Naive thymus-derived CD4-positive, alpha-beta T cell (primary cell): ENCODE measurements around the gene RAB38. TPM values are rescaled to one million over a fixed set of nuclear protein-coding genes. Genes with fewer than 3 reads are reported as not detected.

Experiments used
- ATAC-seq: fragments of 150-1000 bp; cut with Tn5 transposase; 2 replicates; pipeline ENCODE4 v1.10.0; 2021; ENCODE audit warnings: mild to moderate bottlenecking, moderate library complexity
- CTCF ChIA-PET: fragments of 350-600 bp; sonication (Branson Sonifier 250); formaldehyde crosslinking; loops from one replicate; lab custom pipeline; 2021; ENCODE audit warnings: antibody characterized with exemption; lab: Charles Lee
- POLR2A ChIA-PET: fragments of 350-600 bp; sonication (Branson Sonifier 250); formaldehyde crosslinking; loops from one replicate; lab custom pipeline; 2021; ENCODE audit warnings: antibody characterized with exemption, inconsistent platforms; lab: Charles Lee
- DNase-seq, 9 donors: peaks; one replicate each; pipeline versions ENCODE4 v3.0.0 to v3.0.0-alpha.2; 2020 to 2022; ENCODE audit warnings: mixed read lengths in 1 of 9
- H3K27ac ChIP-seq: one replicate; pipeline ENCODE4 v1.7.0; 2013; ENCODE audit warnings: mild to moderate bottlenecking, low read depth, low read length, moderate library complexity
- H3K27me3 ChIP-seq, 2 donors: one replicate each; pipeline ENCODE4 v1.7.0; 2013; ENCODE audit warnings: low read length in 2 of 2, mild to moderate bottlenecking in 2 of 2, moderate library complexity in 2 of 2; ENCODE audit not compliant: control insufficient read depth in 2 of 2, insufficient read depth in 2 of 2
- H3K36me3 ChIP-seq, 3 experiments: 1 replicate in 2 of 3; 2 replicates in 1 of 3; pipeline ENCODE4 v1.7.0; 2013; ENCODE audit warnings: low read length in 3 of 3, mild to moderate bottlenecking in 3 of 3, moderate library complexity in 1 of 3; ENCODE audit not compliant: insufficient read depth in 3 of 3, control insufficient read depth in 2 of 3
- H3K4me1 ChIP-seq, 2 donors: one replicate each; pipeline ENCODE4 v1.7.0; 2013; ENCODE audit warnings: low read length in 2 of 2, mild to moderate bottlenecking in 2 of 2, moderate library complexity in 1 of 2; ENCODE audit not compliant: control insufficient read depth in 2 of 2, insufficient read depth in 2 of 2
- H3K4me3 ChIP-seq: 2 replicates; pipeline ENCODE4 v1.7.0; 2013; ENCODE audit warnings: mild to moderate bottlenecking, low read length
- H3K9me3 ChIP-seq, 3 experiments: 1 replicate in 2 of 3; 2 replicates in 1 of 3; pipeline ENCODE4 v1.7.0; 2013; ENCODE audit warnings: low read length in 3 of 3; ENCODE audit not compliant: control insufficient read depth in 2 of 3
- H3K27ac Mint-ChIP-seq, 9 donors: one replicate each; pipeline ENCODE4 v1.8.0; 2020 to 2022; ENCODE audit warnings: mixed read lengths in 9 of 9, mild to moderate bottlenecking in 8 of 9, moderate library complexity in 5 of 9, inconsistent platforms in 2 of 9
- H3K27me3 Mint-ChIP-seq, 5 donors: one replicate each; pipeline ENCODE4 v1.8.0; 2021 to 2022; ENCODE audit warnings: mixed read lengths in 5 of 5, mild to moderate bottlenecking in 1 of 5
- H3K36me3 Mint-ChIP-seq, 5 donors: one replicate each; pipeline ENCODE4 v1.8.0; 2020 to 2022; ENCODE audit warnings: mixed read lengths in 5 of 5, mild to moderate bottlenecking in 3 of 5, inconsistent platforms in 1 of 5
- H3K4me1 Mint-ChIP-seq, 7 donors: one replicate each; pipeline ENCODE4 v1.8.0; 2020 to 2022; ENCODE audit warnings: mixed read lengths in 7 of 7, mild to moderate bottlenecking in 3 of 7, inconsistent platforms in 1 of 7
- H3K4me3 Mint-ChIP-seq, 10 donors: one replicate each; pipeline ENCODE4 v1.8.0; 2020 to 2022; ENCODE audit warnings: mild to moderate bottlenecking in 10 of 10, mixed read lengths in 10 of 10, moderate library complexity in 6 of 10, inconsistent platforms in 2 of 10
- H3K9me3 Mint-ChIP-seq, 11 donors: one replicate each; pipeline ENCODE4 v1.8.0; 2020 to 2022; ENCODE audit warnings: mixed read lengths in 11 of 11, mild to moderate bottlenecking in 4 of 11, inconsistent platforms in 1 of 11, moderate library complexity in 1 of 11
- intact Hi-C, 2 donors: fragments of 100-400 bp; cut with micrococcal nuclease; formaldehyde crosslinking; loops; one replicate each; pipeline ENCODE4 v1.15.1; 2023
- polyA plus RNA-seq, 2 donors: library from polyadenylated mRNA; unstranded; fragments of 300-500 nt; fragmentation: Illumina TruSeq; gene quantifications; one replicate each; pipeline ENCODE4 v1.2.3, GENCODE V29; 2021
- total RNA-seq, 6 experiments: library from RNA in 5 of 6; stranded (reverse) in 5 of 6; gene quantifications; 1 replicate in 5 of 6; 2 replicates in 1 of 6; pipeline ENCODE4 v1.2.3 and lab custom pipeline; 2021 to 2026

RAB38 gene
- total and polyA plus RNA-seq, 7 experiments from 2014 or later: 0.14 to 1.9 (median 0.30) TPM; not detected in 2

- Mint-ChIP-seq H3K27me3 (peaks cover 0 to 13% (median 8%) of the 10 kb centered on the region in 5 donors), H3K9me3 (peaks cover 0 to 5% (median under 1%) of the 10 kb centered on the region in 11 donors), H3K4me1 (no peaks in the 10 kb centered on the region), H3K27ac (no peak overlapping the region), H3K4me3 (no peak overlapping the region), H3K36me3 (no peaks in the 10 kb centered on the region)
- H3K9me3 ChIP-seq: no peaks in the 10 kb centered on the region
- H3K4me3 ChIP-seq: no peak overlapping the region
- H3K27me3 ChIP-seq: no peaks in the 10 kb centered on the region
- intact Hi-C loops: loop anchor here in 1 of 2 donors (1.0 to 10.0 kb wide), 2 partner anchors 379 to 730 kb away; no protein-coding TSS in a partner anchor
- ChIA-PET POLR2A (no interaction called here), CTCF (interaction anchor here (0.9 kb wide), 1 partner anchor 387 kb away, joined by 3 read pairs; no protein-coding TSS in a partner anchor)
- ATAC-seq (no peak), DNase-seq (no peak)
- H3K4me1 ChIP-seq: no peaks in the 10 kb centered on the region
- no peaks in the 10 kb centered on the region for H3K36me3 ChIP-seq
- no peak overlapping the region for H3K27ac ChIP-seq
These were observed 10.2 kb downstream of the RAB38 start for GRCh38 chr11:88164806-88165585.

- POLR2A ChIA-PET: no interaction called here
- H3K36me3 ChIP-seq: no peaks in the 10 kb centered on the region
- Mint-ChIP-seq H3K36me3 (no peaks in the 10 kb centered on the region), H3K27me3 (peaks cover 0 to 13% (median 9%) of the 10 kb centered on the region in 5 donors), H3K4me3 (no peak overlapping the region), H3K27ac (no peak overlapping the region), H3K4me1 (no peaks in the 10 kb centered on the region), H3K9me3 (peaks cover 0 to 10% (median 5%) of the 10 kb centered on the region in 11 donors)
- no peaks in the 10 kb centered on the region for H3K4me1 ChIP-seq
- ATAC-seq (no peak), DNase-seq (no peak)
- H3K27me3 ChIP-seq: no peaks in the 10 kb centered on the region
- H3K9me3 ChIP-seq: no peaks in the 10 kb centered on the region
- no peak overlapping the region for H3K27ac ChIP-seq
- intact Hi-C loops: loop anchor here in 1 of 2 donors (10.0 kb wide), 1 partner anchor 730 kb away; no protein-coding TSS in a partner anchor
- CTCF ChIA-PET: interaction anchor here (0.9 kb wide), 1 partner anchor 387 kb away, joined by 3 read pairs; no protein-coding TSS in a partner anchor
- H3K4me3 ChIP-seq: no peak overlapping the region
These were observed 10.9 kb downstream of the RAB38 start for GRCh38 chr11:88164320-88164719.

GRCh38 chr11:88158081-88158480 lies 17.2 kb downstream of the RAB38 start:
- intact Hi-C loops: no loop called here
- H3K36me3 ChIP-seq: no peaks in the 10 kb centered on the region
- H3K27me3 Mint-ChIP-seq: peaks cover 5 to 22% (median 15%) of the 10 kb centered on the region in 5 donors
- no peak overlapping the region for H3K4me3 ChIP-seq
- H3K4me3 Mint-ChIP-seq: no peak overlapping the region
- no peaks in the 10 kb centered on the region for H3K27me3 ChIP-seq
- H3K4me1 ChIP-seq: no peaks in the 10 kb centered on the region
- ATAC-seq (no peak), DNase-seq (no peak)
- no peak overlapping the region for H3K27ac Mint-ChIP-seq
- peaks cover 0 to 6% (median 0%) of the 10 kb centered on the region in 5 donors for H3K36me3 Mint-ChIP-seq
- no peaks in the 10 kb centered on the region for H3K4me1 Mint-ChIP-seq
- no peak overlapping the region for H3K27ac ChIP-seq
- peaks cover 0 to 15% (median 0%) of the 10 kb centered on the region in 3 experiments for H3K9me3 ChIP-seq
- ChIA-PET CTCF (no interaction called here), POLR2A (no interaction called here)
- peaks cover 5 to 49% (median 14%) of the 10 kb centered on the region in 11 donors for H3K9me3 Mint-ChIP-seq

- Mint-ChIP-seq H3K36me3 (peaks cover 0 to 6% (median 0%) of the 10 kb centered on the region in 5 donors), H3K4me3 (no peak overlapping the region), H3K9me3 (peaks cover 5 to 49% (median 14%) of the 10 kb centered on the region in 11 donors), H3K27ac (no peak overlapping the region), H3K27me3 (peaks cover 5 to 22% (median 13%) of the 10 kb centered on the region in 5 donors), H3K4me1 (no peaks in the 10 kb centered on the region)
- no peaks in the 10 kb centered on the region for H3K27me3 ChIP-seq
- POLR2A ChIA-PET: no interaction called here
- H3K27ac ChIP-seq: no peak overlapping the region
- no peaks in the 10 kb centered on the region for H3K36me3 ChIP-seq
- H3K4me1 ChIP-seq: no peaks in the 10 kb centered on the region
- intact Hi-C loops: no loop called here
- ATAC-seq (no peak), DNase-seq (no peak)
- CTCF ChIA-PET: no interaction called here
- H3K4me3 ChIP-seq: no peak overlapping the region
- peaks cover 0 to 15% (median 0%) of the 10 kb centered on the region in 3 experiments for H3K9me3 ChIP-seq
These were observed 17.9 kb downstream of the RAB38 start for GRCh38 chr11:88157370-88157769.

- no peak for ATAC-seq
- Histone ChIP-seq H3K4me1 (no peaks in the 10 kb centered on the region), H3K9me3 (peaks cover 0 to 15% (median 0%) of the 10 kb centered on the region in 3 experiments), H3K4me3 (no peak overlapping the region), H3K36me3 (no peaks in the 10 kb centered on the region), H3K27me3 (no peaks in the 10 kb centered on the region), H3K27ac (no peak overlapping the region)
- Mint-ChIP-seq H3K4me3 (no peak overlapping the region), H3K27me3 (peaks cover 1 to 16% (median 9%) of the 10 kb centered on the region in 5 donors), H3K9me3 (peaks cover 0 to 24% (median 8%) of the 10 kb centered on the region in 11 donors), H3K36me3 (peaks cover 0 to 6% (median 0%) of the 10 kb centered on the region in 5 donors), H3K27ac (no peak overlapping the region), H3K4me1 (no peaks in the 10 kb centered on the region)
- intact Hi-C loops: no loop called here
- ChIA-PET POLR2A (no interaction called here), CTCF (no interaction called here)
- no peak for DNase-seq
These were observed 22.9 kb downstream of the RAB38 start for GRCh38 chr11:88152381-88152780.

- Mint-ChIP-seq H3K36me3 (peaks cover 0 to 6% (median 0%) of the 10 kb centered on the region in 5 donors), H3K4me1 (no peaks in the 10 kb centered on the region), H3K27me3 (peaks cover 0 to 16% (median 9%) of the 10 kb centered on the region in 5 donors), H3K4me3 (no peak overlapping the region), H3K9me3 (peaks cover 0 to 24% (median 6%) of the 10 kb centered on the region in 11 donors), H3K27ac (no peak overlapping the region)
- CTCF ChIA-PET: no interaction called here
- intact Hi-C loops: no loop called here
- Histone ChIP-seq H3K27ac (no peak overlapping the region), H3K4me3 (no peak overlapping the region), H3K9me3 (peaks cover 0 to 15% (median 0%) of the 10 kb centered on the region in 3 experiments), H3K4me1 (no peaks in the 10 kb centered on the region), H3K27me3 (no peaks in the 10 kb centered on the region), H3K36me3 (no peaks in the 10 kb centered on the region)
- ATAC-seq: no peak
- POLR2A ChIA-PET: no interaction called here
- DNase-seq: no peak
These were observed 23.5 kb downstream of the RAB38 start for GRCh38 chr11:88151709-88152265.
